ENCODE data around the gene PLD5. TPM values are rescaled to one million over a fixed set of nuclear protein-coding genes. Genes with fewer than 3 reads are reported as not detected.
"Not testable (repeated sequence)": the region's sequence is repeated elsewhere in the genome, so short reads cannot be mapped to it uniquely, and the experiment has no call there.

PLD5 gene
- total RNA-seq, 1 donor from 2014 or later: not detected

DNA sequence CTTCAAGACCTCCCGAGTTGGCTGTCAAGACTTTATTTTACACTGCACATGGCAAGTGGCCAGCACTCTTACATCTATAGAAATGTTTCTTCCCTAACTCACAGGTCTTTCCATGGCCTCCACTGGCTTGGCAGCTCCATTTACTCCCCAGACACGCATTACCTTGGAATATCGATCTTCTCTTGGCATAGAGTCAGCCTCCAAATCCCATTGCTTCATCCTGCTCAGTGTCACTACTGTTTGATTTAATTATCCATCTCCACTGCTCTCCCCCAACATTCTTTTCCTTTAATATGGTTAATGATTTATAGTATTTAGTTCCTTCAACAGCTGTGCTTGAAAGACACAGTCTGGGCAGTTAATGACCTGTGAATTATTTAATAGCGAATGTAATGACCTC lies 284.4 kb downstream of the PLD5 start:
- no peak overlapping the region for H3K27ac Mint-ChIP-seq
- H3K36me3 Mint-ChIP-seq (ENCODE audit: low read depth): no peaks in the 10 kb centered on the region
- POLR2A ChIA-PET: no interaction called here
- ATAC-seq (ENCODE audit: low read depth): no peak
- CTCF ChIA-PET: no interaction called here
- intact Hi-C loops (cut with micrococcal nuclease): no loop called here
- DNase-seq: no peak
- no peaks in the 10 kb centered on the region for H3K4me1 Mint-ChIP-seq
- TF ChIP-seq, protein P1, sequence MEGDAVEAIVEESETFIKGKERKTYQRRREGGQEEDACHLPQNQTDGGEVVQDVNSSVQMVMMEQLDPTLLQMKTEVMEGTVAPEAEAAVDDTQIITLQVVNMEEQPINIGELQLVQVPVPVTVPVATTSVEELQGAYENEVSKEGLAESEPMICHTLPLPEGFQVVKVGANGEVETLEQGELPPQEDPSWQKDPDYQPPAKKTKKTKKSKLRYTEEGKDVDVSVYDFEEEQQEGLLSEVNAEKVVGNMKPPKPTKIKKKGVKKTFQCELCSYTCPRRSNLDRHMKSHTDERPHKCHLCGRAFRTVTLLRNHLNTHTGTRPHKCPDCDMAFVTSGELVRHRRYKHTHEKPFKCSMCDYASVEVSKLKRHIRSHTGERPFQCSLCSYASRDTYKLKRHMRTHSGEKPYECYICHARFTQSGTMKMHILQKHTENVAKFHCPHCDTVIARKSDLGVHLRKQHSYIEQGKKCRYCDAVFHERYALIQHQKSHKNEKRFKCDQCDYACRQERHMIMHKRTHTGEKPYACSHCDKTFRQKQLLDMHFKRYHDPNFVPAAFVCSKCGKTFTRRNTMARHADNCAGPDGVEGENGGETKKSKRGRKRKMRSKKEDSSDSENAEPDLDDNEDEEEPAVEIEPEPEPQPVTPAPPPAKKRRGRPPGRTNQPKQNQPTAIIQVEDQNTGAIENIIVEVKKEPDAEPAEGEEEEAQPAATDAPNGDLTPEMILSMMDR (IDR thresholded peaks at IDR 0.05): no peak
- no peaks in the 10 kb centered on the region for H3K27me3 Mint-ChIP-seq
- no peak overlapping the region for H3K4me3 Mint-ChIP-seq
- H3K9me3 Mint-ChIP-seq: no peaks in the 10 kb centered on the region

DNA sequence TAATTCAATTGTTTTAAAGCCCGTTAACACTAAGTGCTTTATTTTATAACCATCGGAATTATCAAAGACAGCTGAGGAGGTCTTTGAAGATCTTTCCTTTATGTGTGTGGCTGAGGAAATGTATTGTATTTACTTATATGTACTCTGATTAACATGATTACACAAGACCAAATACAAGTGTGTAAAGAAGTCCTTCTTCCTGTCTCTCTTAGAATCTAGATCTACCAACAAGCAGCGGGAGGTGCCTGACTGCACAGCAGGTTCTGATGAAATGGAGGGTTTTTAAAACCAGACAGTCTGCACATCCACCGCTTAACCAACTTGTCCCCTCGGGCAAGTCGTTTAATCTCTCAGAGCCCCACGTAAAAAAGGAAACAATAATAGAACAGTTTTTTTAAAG lies 285.1 kb downstream of the PLD5 start:
- TF ChIP-seq, protein P1 (IDR thresholded peaks at IDR 0.05): no peak
- H3K9me3 Mint-ChIP-seq: no peaks in the 10 kb centered on the region
- H3K4me1 Mint-ChIP-seq: no peaks in the 10 kb centered on the region
- H3K4me3 Mint-ChIP-seq: no peak overlapping the region
- POLR2A ChIA-PET: no interaction called here
- no peak overlapping the region for H3K27ac Mint-ChIP-seq
- DNase-seq (no peak), ATAC-seq (ENCODE audit: low read depth) (no peak)
- no peaks in the 10 kb centered on the region for H3K36me3 Mint-ChIP-seq (ENCODE audit: low read depth)
- H3K27me3 Mint-ChIP-seq: no peaks in the 10 kb centered on the region
- CTCF ChIA-PET: no interaction called here
- intact Hi-C loops (cut with micrococcal nuclease): no loop called here

DNA sequence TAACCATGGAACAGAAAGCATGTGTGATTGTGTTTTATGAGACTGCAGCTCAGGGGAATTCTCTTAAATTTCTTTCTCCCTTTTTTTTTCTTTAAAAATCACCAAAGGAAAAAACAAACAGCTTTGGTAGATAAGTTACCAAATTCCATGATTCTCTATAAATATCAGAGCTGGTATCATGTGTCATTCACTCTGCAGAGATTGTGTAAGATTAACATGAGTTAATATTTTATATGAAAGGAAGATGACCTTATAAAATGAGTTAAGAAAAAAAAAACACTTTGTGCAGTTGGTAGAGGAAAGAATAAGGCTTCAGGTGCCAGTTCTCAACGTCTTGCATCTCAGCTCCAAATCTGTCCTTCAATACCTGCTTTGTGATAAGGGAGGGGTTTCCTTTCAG lies 287.4 kb downstream of the PLD5 start:
- Mint-ChIP-seq H3K4me3 (no peak overlapping the region), H3K9me3 (no peaks in the 10 kb centered on the region), H3K27ac (no peak overlapping the region), H3K36me3 (ENCODE audit: low read depth) (no peaks in the 10 kb centered on the region), H3K27me3 (no peaks in the 10 kb centered on the region), H3K4me1 (no peaks in the 10 kb centered on the region)
- CTCF ChIA-PET: no interaction called here
- TF ChIP-seq, protein P1 (IDR thresholded peaks at IDR 0.05): no peak
- intact Hi-C loops (cut with micrococcal nuclease): no loop called here
- POLR2A ChIA-PET: no interaction called here
- DNase-seq (no peak), ATAC-seq (ENCODE audit: low read depth) (no peak)

DNA sequence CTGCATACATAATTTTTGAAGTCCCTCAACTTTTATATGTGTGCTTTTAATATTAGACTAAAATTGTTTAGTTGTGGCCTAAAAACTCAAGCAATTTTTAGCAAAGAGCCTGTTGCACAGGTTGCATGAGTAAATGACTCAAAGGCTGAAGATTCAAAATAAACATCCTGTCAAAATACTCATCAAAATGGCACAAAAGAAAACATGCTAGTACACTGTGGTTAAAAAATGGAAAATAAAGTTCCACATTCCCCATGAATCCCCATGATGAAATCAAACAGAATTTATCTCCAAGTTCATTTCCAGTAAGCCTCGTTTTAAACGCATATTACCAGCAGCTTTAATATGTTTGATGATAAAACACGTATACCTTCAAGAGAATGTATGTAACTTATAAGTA lies 295.5 kb downstream of the PLD5 start:
- H3K4me3 Mint-ChIP-seq: no peak overlapping the region
- H3K27ac Mint-ChIP-seq: no peak overlapping the region
- TF ChIP-seq, protein P1 (IDR thresholded peaks at IDR 0.05): no peak
- H3K4me1 Mint-ChIP-seq: no peaks in the 10 kb centered on the region
- no peak for ATAC-seq (ENCODE audit: low read depth)
- intact Hi-C loops (cut with micrococcal nuclease): no loop called here
- H3K36me3 Mint-ChIP-seq (ENCODE audit: low read depth): no peaks in the 10 kb centered on the region
- no peaks in the 10 kb centered on the region for H3K9me3 Mint-ChIP-seq
- H3K27me3 Mint-ChIP-seq: no peaks in the 10 kb centered on the region
- DNase-seq: no peak
- ChIA-PET CTCF (no interaction called here), POLR2A (no interaction called here)

DNA sequence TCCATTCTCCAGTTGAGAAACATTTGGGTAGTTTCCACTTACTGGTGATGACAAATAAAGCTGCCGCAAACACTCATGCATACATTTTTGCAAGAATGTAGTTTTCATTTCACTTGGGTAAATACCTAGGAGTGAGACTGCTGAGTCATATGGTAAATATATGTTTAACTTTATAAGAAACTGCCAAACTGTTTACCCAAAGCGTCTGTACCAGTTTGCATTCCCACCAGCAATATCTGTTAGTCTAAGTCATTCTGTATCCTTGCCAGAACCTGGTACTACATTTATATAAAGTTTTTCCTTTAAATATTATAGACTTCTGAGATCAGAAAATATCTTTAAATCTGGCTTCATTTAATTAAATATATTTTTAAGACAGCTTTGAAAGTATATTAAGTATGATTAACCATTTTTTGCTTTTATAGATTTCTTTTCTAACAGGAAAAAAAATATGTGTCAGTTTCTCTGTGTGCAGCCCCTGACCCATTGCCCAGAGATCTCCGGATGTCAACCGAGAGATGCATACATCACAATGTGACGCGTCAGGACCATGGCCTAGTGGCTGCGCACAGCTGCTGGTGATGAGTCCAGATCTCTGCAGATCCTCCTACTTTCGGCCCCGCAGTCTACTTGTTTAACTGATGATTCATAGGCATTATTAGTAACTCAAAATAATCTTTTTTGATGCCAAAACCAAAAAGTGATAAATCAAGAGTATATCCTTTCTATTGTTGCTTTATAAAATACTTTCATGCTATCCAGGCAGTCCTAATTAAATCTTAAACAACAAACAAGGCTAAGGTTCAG lies 298.5 kb downstream of the PLD5 start:
- no peak overlapping the region for H3K4me3 Mint-ChIP-seq
- no peaks in the 10 kb centered on the region for H3K36me3 Mint-ChIP-seq (ENCODE audit: low read depth)
- H3K4me1 Mint-ChIP-seq: no peaks in the 10 kb centered on the region
- intact Hi-C loops (cut with micrococcal nuclease): no loop called here
- H3K27ac Mint-ChIP-seq: no peak overlapping the region
- ChIA-PET POLR2A (no interaction called here), CTCF (no interaction called here)
- TF ChIP-seq, protein P1 (IDR thresholded peaks at IDR 0.05): no peak
- ATAC-seq (ENCODE audit: low read depth) (no peak), DNase-seq (no peak)
- no peaks in the 10 kb centered on the region for H3K9me3 Mint-ChIP-seq
- H3K27me3 Mint-ChIP-seq: no peaks in the 10 kb centered on the region

DNA sequence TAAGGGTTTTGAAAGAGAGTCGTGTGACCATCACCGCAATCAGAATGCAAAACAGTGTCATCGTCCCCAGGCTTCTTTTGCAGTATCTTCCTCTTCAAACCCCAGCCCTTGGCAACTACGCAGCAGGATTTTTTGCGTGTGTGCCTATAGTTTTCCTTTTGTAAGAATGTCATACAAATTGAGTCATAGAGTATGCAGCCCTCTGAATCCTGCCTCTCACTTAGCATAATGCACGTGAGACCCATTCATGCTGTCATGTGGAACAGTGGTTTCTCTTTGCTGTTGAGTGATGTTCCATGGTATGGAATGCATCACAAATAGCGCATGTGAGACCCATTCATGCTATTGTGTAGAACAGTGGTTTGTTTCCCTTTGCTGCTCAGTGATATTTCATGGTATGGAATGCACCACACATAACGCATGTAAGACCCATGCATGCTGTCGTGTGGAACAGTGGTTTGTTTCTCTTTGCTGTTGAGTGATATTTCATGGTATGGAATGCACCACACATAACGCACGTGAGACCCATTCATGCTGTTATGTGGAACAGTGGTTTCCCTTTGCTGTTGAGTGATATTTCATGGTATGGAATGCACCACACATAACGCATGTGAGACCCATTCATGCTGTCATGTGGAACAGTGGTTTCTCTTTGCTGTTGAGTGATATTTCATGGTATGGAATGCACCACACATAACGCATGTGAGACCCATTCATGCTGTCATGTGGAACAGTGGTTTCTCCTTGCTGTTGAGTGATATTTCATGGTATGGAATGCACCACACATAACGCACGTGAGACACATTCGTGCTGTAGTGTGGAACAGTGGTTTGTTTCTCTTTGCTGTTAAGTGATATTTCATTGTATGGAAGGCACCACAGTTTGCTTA lies 299.4 kb downstream of the PLD5 start:
- ATAC-seq (ENCODE audit: low read depth); H3K4me3 Mint-ChIP-seq; intact Hi-C loops (cut with micrococcal nuclease); H3K36me3 Mint-ChIP-seq (ENCODE audit: low read depth); H3K4me1 Mint-ChIP-seq; DNase-seq; H3K27ac Mint-ChIP-seq; H3K9me3 Mint-ChIP-seq; POLR2A ChIA-PET; CTCF ChIA-PET; H3K27me3 Mint-ChIP-seq: not testable (repeated sequence)

Measured in activated B cell treated with CpG ODN at 0.5 μM for 24 hours (primary cell).